Neural cell (in vitro differentiated cells): ENCODE results near the gene CHD8. TPM values are rescaled to one million over a fixed set of nuclear protein-coding genes. Genes with fewer than 3 reads are reported as not detected.

Experiments
- H2AFZ ChIP-seq: fragments of 200-600, 300-800 bp; sonication (generic), shearing (Covaris generic); 2 replicates; pipeline ENCODE4 v1.6.0; 2014; ENCODE audit warnings: low read depth, mild to moderate bottlenecking, antibody characterized with exemption, low read length, moderate library complexity
- H3F3A ChIP-seq: fragments of 200-600 bp; shearing (Covaris generic); 2 replicates; pipeline ENCODE4 v1.6.1; 2016; ENCODE audit warnings: mild to moderate bottlenecking, moderate library complexity, mixed read lengths, antibody characterized with exemption, low read length; ENCODE audit not compliant: insufficient read depth, poor library complexity, severe bottlenecking
- H3K27ac ChIP-seq: fragments of 200-600, 300-800 bp; sonication (generic), shearing (Covaris generic); 2 replicates; pipeline ENCODE4 v1.5.1; 2014; ENCODE audit warnings: mild to moderate bottlenecking, low read length, moderate library complexity
- H3K27me3 ChIP-seq: fragments of 300-800, 200-600 bp; sonication (generic), shearing (Covaris generic); 2 replicates; pipeline ENCODE4 v1.6.0; 2014; ENCODE audit warnings: mild to moderate bottlenecking, low read depth, low read length, moderate library complexity; ENCODE audit not compliant: insufficient read depth
- H3K36me3 ChIP-seq: fragments of 300-800, 200-600 bp; sonication (generic), shearing (Covaris generic); 2 replicates; pipeline ENCODE4 v1.5.1; 2014; ENCODE audit warnings: mild to moderate bottlenecking, antibody characterized with exemption, low read length, moderate library complexity; ENCODE audit not compliant: insufficient read depth
- H3K4me2 ChIP-seq: fragments of 300-800, 200-600 bp; sonication (generic), shearing (Covaris generic); 2 replicates; pipeline ENCODE4 v1.6.0; 2014; ENCODE audit warnings: mild to moderate bottlenecking, low read length
- H3K4me3 ChIP-seq: fragments of 300-800, 200-600 bp; sonication (generic), shearing (Covaris generic); 2 replicates; pipeline ENCODE4 v1.5.1; 2014; ENCODE audit warnings: mild to moderate bottlenecking, low read length, moderate library complexity
- H3K79me2 ChIP-seq: fragments of 200-600 bp; shearing (Covaris generic); replicated peaks from 2 replicates; pipeline ENCODE4 v1.6.0; 2014; ENCODE audit warnings: mild to moderate bottlenecking, low read length, moderate library complexity; ENCODE audit not compliant: insufficient read depth
- H3K9ac ChIP-seq: fragments of 300-800, 200-600 bp; sonication (generic), shearing (Covaris generic); 2 replicates; pipeline ENCODE4 v1.6.1; 2016; ENCODE audit warnings: mild to moderate bottlenecking, low read length, mixed read lengths
- H3K9me2 ChIP-seq: fragments of 200-600 bp; shearing (Covaris generic); 2 replicates; pipeline ENCODE4 v1.6.1; 2016; ENCODE audit warnings: mild to moderate bottlenecking, low read length, mixed read lengths; ENCODE audit not compliant: insufficient read depth
- H3K9me3 ChIP-seq: fragments of 200-600, 300-800 bp; sonication (generic), shearing (Covaris generic); 2 replicates; pipeline ENCODE4 v1.6.1; 2016; ENCODE audit warnings: mild to moderate bottlenecking, mixed run types, low read length, moderate library complexity, mixed read lengths
- H4K20me1 ChIP-seq: fragments of 200-600 bp; shearing (Covaris generic); 2 replicates; pipeline ENCODE4 v1.6.1; 2016; ENCODE audit warnings: mild to moderate bottlenecking, mixed run types; ENCODE audit not compliant: insufficient read depth
- CTCF ChIP-seq: fragments of 450-650 bp; IDR thresholded peaks from 2 replicates; pipeline ENCODE4 v1.5.1; 2014; ENCODE audit warnings: antibody characterized with exemption, mild to moderate bottlenecking, moderate library complexity; ENCODE audit not compliant: poor library complexity, severe bottlenecking
- EP300 ChIP-seq: fragments of 450-650 bp; conservative IDR thresholded peaks from 2 replicates; pipeline ENCODE4 v1.6.1; 2014; ENCODE audit warnings: antibody characterized with exemption, mild to moderate bottlenecking, moderate library complexity; ENCODE audit not compliant: poor library complexity, severe bottlenecking
- MXI1 ChIP-seq: fragments of 450-650 bp; conservative IDR thresholded peaks from 2 replicates; pipeline ENCODE4 v1.6.1; 2014; ENCODE audit warnings: antibody characterized with exemption, mild to moderate bottlenecking; ENCODE audit not compliant: poor library complexity, severe bottlenecking
- POLR2AphosphoS5 ChIP-seq: IDR thresholded peaks from 2 replicates; pipeline ENCODE4 v1.6.1; 2012
- RAD21 ChIP-seq: fragments of 450-650 bp; conservative IDR thresholded peaks from 2 replicates; pipeline ENCODE4 v1.6.1; 2014; ENCODE audit warnings: antibody characterized with exemption, mild to moderate bottlenecking, moderate library complexity
- SMC3 ChIP-seq: fragments of 450-650 bp; conservative IDR thresholded peaks from 2 replicates; pipeline ENCODE4 v1.6.1; 2014; ENCODE audit warnings: antibody characterized with exemption, mild to moderate bottlenecking, moderate library complexity; ENCODE audit not compliant: poor library complexity
- TAF1 ChIP-seq: IDR thresholded peaks from 2 replicates; pipeline ENCODE4 v1.6.1; 2012; ENCODE audit warnings: low read depth
- polyA plus RNA-seq: library from polyadenylated mRNA; depleted of rRNA; stranded (reverse); fragments of >200 nt; gene quantifications from 2 replicates; pipeline ENCODE4 v1.2.3, GENCODE V29; 2014
- TF ChIP-seq, protein P1 (sequence below): IDR thresholded peaks from 2 replicates; pipeline ENCODE4 v1.6.1; 2012; ENCODE audit warnings: borderline replicate concordance

Gene CHD8
- polyA plus RNA-seq, 1 donor from 2014 or later: 44.1 TPM

DNA sequence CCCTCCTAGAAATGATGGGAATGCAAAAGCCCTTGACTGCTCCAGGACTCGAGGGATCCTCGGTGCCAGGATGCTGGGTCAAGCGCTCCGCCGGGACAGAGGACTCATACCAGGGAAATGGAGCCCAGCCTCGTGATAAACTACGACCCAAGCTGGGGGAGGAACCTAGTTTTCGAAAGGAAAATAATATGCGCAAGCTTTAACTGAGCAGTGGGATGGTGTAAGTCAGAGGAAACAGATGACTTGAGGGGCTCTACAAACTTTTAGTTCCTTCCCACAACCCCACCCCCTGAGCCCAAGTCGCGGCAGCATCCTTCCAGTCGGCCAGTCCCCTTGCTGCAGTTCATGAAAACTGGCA, 71.5 kb downstream of the CHD8 start:
- H3K9ac ChIP-seq: peak overlapping the region; percentile 91
- no peaks in the 10 kb centered on the region for H3K9me2 ChIP-seq
- no peaks in the 10 kb centered on the region for H3K36me3 ChIP-seq
- H3K27ac ChIP-seq: peak overlapping the region; percentile 87
- peaks cover 4% of the 10 kb centered on the region for H3F3A ChIP-seq
- H3K4me3 ChIP-seq: peak overlapping the region; percentile 95
- peak overlapping the region; percentile 33 for H3K4me2 ChIP-seq
- H4K20me1 ChIP-seq: no peaks in the 10 kb centered on the region
- TF ChIP-seq POLR2AphosphoS5 (peak; percentile 1), TAF1 (no peak)
- no peaks in the 10 kb centered on the region for H3K9me3 ChIP-seq
- H2AFZ ChIP-seq: peak overlapping the region; percentile 66
- H3K79me2 ChIP-seq: peaks cover 41% of the 10 kb centered on the region
- H3K27me3 ChIP-seq: no peaks in the 10 kb centered on the region

GRCh38 chr14:21383848-21384493, 72.0 kb downstream of the CHD8 start, which contains the start of gene SUPT16H:
TSS of gene SUPT16H (minus strand) at chr14:21384019. CDS start at chr14:21383927, 92 bp downstream.
- H3K9ac ChIP-seq: peak within 1 kb of the TSS; percentile 91
- no peaks in the 10 kb centered on the region for H3K27me3 ChIP-seq
- H3K9me3 ChIP-seq: no peaks in the 10 kb centered on the region

More at GRCh38 chr14:21383848-21384493, 72.0 kb downstream of the CHD8 start, which contains the start of gene SUPT16H:
- TF ChIP-seq EP300 (peak; percentile 64), RAD21 (no peak), MXI1 (peak; percentile 88), SMC3 (no peak), POLR2AphosphoS5 (peak; percentile 88), CTCF (no peak)
- TF ChIP-seq, protein P1, sequence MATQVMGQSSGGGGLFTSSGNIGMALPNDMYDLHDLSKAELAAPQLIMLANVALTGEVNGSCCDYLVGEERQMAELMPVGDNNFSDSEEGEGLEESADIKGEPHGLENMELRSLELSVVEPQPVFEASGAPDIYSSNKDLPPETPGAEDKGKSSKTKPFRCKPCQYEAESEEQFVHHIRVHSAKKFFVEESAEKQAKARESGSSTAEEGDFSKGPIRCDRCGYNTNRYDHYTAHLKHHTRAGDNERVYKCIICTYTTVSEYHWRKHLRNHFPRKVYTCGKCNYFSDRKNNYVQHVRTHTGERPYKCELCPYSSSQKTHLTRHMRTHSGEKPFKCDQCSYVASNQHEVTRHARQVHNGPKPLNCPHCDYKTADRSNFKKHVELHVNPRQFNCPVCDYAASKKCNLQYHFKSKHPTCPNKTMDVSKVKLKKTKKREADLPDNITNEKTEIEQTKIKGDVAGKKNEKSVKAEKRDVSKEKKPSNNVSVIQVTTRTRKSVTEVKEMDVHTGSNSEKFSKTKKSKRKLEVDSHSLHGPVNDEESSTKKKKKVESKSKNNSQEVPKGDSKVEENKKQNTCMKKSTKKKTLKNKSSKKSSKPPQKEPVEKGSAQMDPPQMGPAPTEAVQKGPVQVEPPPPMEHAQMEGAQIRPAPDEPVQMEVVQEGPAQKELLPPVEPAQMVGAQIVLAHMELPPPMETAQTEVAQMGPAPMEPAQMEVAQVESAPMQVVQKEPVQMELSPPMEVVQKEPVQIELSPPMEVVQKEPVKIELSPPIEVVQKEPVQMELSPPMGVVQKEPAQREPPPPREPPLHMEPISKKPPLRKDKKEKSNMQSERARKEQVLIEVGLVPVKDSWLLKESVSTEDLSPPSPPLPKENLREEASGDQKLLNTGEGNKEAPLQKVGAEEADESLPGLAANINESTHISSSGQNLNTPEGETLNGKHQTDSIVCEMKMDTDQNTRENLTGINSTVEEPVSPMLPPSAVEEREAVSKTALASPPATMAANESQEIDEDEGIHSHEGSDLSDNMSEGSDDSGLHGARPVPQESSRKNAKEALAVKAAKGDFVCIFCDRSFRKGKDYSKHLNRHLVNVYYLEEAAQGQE: peak; percentile 46
- H3K27ac ChIP-seq: peak within 1 kb of the TSS; percentile 87
- peak within 1 kb of the TSS; percentile 66 for H2AFZ ChIP-seq
- peak within 1 kb of the TSS; percentile 89 for H3K4me2 ChIP-seq
- no peaks in the 10 kb centered on the region for H3K9me2 ChIP-seq
- peaks cover 46% of the 10 kb centered on the region for H3K79me2 ChIP-seq
- no peaks in the 10 kb centered on the region for H3K36me3 ChIP-seq
- peak within 1 kb of the TSS; percentile 95 for H3K4me3 ChIP-seq
- peaks cover 4% of the 10 kb centered on the region for H3F3A ChIP-seq
- no peaks in the 10 kb centered on the region for H4K20me1 ChIP-seq
